Chondrocyte (in vitro differentiated cells): ENCODE data around the gene SOX18. TPM values are rescaled to one million over a fixed set of nuclear protein-coding genes. Genes with fewer than 3 reads are reported as not detected.

Experiments used
- DNase-seq: peaks from one replicate; pipeline ENCODE4 v3.0.0; 2021; ENCODE audit warnings: mixed read lengths, low spot score
- H3K27ac Mint-ChIP-seq: one replicate; pipeline ENCODE4 v1.8.0; 2021; ENCODE audit warnings: mild to moderate bottlenecking, moderate library complexity, mixed read lengths; ENCODE audit not compliant: unreplicated experiment
- H3K27me3 Mint-ChIP-seq: 2 replicates; pipeline ENCODE4 v1.8.0; 2021; ENCODE audit warnings: low read depth, mixed read lengths
- H3K36me3 Mint-ChIP-seq: 2 replicates; pipeline ENCODE4 v1.8.0; 2021; ENCODE audit warnings: low read depth, mixed read lengths
- H3K4me1 Mint-ChIP-seq: 2 replicates; pipeline ENCODE4 v1.8.0; 2021; ENCODE audit warnings: low read depth, mild to moderate bottlenecking, mixed read lengths
- H3K4me3 Mint-ChIP-seq: one replicate; pipeline ENCODE4 v1.8.0; 2021; ENCODE audit warnings: mild to moderate bottlenecking, moderate library complexity, mixed read lengths; ENCODE audit not compliant: unreplicated experiment
- H3K9me3 Mint-ChIP-seq: 2 replicates; pipeline ENCODE4 v1.8.0; 2021; ENCODE audit warnings: low read depth, mixed read lengths
- total RNA-seq: library from RNA; stranded (reverse); gene quantifications from 3 replicates; pipeline ENCODE4 v1.2.1, GENCODE V29; 2021
- TF ChIP-seq, protein P1 (sequence below): fragments of 200-600 bp; sonication (generic); IDR thresholded peaks from 2 replicates; pipeline ENCODE4 v1.5.0; 2021; ENCODE audit warnings: antibody characterized with exemption, mild to moderate bottlenecking, moderate library complexity

SOX18 gene
- total RNA-seq, 1 donor from 2014 or later, result 2.3 TPM

DNA sequence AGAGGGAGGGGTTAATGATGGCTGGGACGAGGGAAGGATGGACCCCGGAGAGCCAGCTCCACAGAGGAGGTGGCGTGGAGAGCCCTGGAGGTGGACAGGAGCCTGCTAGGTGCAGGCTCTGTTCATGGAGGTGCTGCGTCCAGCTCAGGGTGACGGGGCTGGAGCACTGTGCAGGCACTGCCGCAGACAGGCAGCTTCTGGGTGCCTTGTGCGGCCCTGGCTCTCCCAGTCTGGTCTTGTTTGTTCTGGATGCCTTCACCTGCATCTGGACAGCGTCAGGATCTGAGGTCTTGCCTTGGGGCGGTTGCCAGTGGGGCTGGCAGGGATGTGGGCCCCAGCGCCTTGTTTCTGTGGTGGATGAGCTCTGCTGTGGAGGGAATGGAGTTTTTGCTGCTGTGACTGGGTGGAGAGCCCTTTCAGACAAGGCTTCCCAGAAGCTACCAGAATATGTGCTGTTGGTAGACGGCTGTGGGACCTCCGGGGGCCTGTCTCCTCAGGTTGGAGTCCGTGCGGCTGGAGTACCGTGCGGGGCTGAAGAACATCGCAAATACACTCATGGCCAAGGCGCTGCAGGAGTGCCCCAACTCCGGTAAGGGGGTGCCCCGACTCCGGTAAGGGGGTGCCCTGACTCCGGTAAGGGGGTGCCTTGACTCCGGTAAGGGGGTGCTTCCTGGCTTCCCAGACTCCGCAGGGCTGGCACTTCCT is 21.3 kb downstream of the SOX18 start:
- Mint-ChIP-seq H3K9me3 (no peaks in the 10 kb centered on the region), H3K27ac (no peak overlapping the region), H3K27me3 (no peaks in the 10 kb centered on the region), H3K36me3 (peaks cover 40% of the 10 kb centered on the region), H3K4me1 (no peaks in the 10 kb centered on the region), H3K4me3 (no peak overlapping the region)
- no peak for DNase-seq
- TF ChIP-seq, protein P1, sequence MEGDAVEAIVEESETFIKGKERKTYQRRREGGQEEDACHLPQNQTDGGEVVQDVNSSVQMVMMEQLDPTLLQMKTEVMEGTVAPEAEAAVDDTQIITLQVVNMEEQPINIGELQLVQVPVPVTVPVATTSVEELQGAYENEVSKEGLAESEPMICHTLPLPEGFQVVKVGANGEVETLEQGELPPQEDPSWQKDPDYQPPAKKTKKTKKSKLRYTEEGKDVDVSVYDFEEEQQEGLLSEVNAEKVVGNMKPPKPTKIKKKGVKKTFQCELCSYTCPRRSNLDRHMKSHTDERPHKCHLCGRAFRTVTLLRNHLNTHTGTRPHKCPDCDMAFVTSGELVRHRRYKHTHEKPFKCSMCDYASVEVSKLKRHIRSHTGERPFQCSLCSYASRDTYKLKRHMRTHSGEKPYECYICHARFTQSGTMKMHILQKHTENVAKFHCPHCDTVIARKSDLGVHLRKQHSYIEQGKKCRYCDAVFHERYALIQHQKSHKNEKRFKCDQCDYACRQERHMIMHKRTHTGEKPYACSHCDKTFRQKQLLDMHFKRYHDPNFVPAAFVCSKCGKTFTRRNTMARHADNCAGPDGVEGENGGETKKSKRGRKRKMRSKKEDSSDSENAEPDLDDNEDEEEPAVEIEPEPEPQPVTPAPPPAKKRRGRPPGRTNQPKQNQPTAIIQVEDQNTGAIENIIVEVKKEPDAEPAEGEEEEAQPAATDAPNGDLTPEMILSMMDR, result no peak

DNA sequence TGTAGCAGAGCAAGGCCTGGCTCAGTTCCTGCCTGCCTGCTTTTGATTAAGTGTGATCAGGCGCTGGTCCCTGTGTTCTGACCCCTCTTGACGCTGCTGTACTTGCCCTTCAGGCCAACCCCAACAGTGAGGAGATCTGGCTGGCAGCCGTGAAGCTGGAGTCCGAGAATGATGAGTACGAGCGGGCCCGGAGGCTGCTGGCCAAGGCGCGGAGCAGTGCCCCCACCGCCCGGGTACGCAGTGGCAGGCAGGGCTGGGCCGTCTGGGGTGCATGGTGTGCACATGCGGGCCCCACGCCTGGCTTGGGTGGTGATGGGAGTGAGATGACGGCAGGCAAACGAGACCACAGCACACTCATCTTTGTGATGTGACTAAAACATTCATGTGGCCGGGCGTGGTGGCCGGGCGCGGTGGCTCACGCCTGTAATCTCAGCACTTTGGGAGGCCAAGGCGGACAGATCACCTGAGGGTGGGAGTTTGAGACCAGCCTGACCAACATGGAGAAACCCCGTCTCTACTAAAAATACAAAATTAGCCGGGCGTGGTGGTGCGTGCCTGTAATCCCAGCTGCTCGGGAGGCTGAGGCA is 23.5 kb downstream of the SOX18 start:
- TF ChIP-seq, protein P1, result no peak
- Mint-ChIP-seq H3K4me3 (no peak overlapping the region), H3K9me3 (no peaks in the 10 kb centered on the region), H3K27ac (no peak overlapping the region), H3K36me3 (peaks cover 39% of the 10 kb centered on the region), H3K27me3 (no peaks in the 10 kb centered on the region), H3K4me1 (no peaks in the 10 kb centered on the region)
- DNase-seq, result no peak

DNA sequence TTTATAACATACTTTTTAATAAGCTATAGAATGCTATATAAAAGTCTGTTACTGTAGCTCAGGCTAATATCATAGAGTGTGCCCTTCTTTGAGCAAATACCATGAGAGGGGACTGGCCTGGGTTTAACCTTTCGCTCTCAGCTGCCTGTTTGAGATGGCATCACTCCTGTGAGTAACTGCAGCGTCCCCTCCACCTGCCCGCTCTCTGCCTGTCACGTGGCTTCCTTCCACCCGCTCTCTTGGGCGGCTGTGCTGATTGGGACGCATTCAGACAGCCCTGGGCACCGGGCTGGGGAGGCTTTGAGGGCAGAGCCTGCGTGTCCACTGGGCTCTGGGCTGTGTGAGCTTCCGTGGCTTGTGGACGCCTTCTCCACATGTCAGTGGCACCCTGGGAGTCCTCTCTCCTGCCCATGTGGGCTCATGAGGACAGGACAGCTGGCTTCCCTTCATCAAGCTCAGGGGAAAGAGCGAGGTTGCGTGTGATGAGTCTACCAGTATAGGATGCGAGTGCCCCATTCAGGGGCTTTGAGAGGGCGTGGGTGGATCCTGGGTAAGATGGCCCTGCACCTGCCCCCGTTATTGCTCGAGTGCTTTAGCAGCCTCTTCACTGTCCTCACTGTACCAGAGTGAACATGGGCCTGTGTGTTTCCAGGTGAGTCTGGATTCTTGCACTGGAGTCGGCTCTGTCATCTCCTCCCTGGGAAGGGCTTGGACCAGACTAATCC is 24.2 kb downstream of the SOX18 start:
- H3K9me3 Mint-ChIP-seq, result no peaks in the 10 kb centered on the region
- no peak for DNase-seq
- H3K4me1 Mint-ChIP-seq, result no peaks in the 10 kb centered on the region
- peaks cover 35% of the 10 kb centered on the region for H3K36me3 Mint-ChIP-seq
- no peaks in the 10 kb centered on the region for H3K27me3 Mint-ChIP-seq
- H3K27ac Mint-ChIP-seq, result no peak overlapping the region
- H3K4me3 Mint-ChIP-seq, result no peak overlapping the region
- TF ChIP-seq, protein P1, result no peak

DNA sequence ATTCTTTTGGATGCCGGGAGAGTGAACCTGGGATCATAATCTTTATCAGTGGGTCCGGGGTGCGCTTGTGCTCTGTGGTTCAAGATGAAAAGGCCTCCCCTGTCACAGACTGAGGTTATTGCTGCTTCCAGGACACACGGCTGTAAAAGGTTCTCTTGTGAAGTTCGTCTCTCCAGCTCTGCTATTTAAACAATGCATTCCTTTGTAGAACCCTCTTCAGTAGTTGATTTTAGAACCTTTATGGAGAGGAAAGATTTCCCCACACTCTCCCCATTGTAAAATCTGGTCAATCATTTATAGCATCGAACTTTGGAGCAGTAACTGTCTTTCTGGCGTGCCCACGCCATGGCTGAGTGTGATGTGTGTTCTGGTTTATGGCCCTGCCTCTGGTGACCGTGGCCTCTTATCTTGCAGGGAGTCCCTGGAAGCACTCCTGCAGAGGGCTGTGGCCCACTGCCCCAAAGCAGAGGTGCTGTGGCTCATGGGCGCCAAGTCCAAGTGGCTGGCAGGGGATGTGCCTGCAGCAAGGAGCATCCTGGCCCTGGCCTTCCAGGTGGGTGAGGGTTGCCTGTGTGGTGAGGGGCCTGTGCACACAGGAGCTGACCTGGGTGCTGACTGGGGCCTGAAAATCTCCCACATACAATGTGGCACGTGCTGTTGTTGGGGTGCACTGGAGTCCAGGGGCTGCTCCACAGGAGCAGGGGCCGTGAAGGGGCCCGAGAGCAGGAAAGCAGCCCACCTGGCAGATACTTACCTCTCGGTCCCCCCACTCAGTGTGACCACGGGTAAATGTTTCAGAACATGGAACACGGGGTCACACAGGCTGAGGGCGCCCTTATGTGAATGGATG is 25.1 kb downstream of the SOX18 start:
- Mint-ChIP-seq H3K4me1 (no peaks in the 10 kb centered on the region), H3K9me3 (no peaks in the 10 kb centered on the region), H3K36me3 (peaks cover 34% of the 10 kb centered on the region), H3K27me3 (no peaks in the 10 kb centered on the region), H3K27ac (no peak overlapping the region), H3K4me3 (no peak overlapping the region)
- TF ChIP-seq, protein P1, result no peak
- DNase-seq, result no peak
